ENCODE measurements around the gene SLA2.

Gene SLA2

GRCh38 chr20:36663031-36663430 lies 17.0 kb upstream of the SLA2 start:
- DNase-seq (ENCODE audit: low read depth), result no peak
- no peak for TF ChIP-seq CTCF (IDR thresholded peaks at IDR 0.05; ENCODE audit: insufficient read depth, low read depth, low read length, missing control alignments)
- H3K4me3 ChIP-seq (ENCODE audit: low read length), result no peak overlapping the region

GRCh38 chr20:36658300-36658699 lies 12.3 kb upstream of the SLA2 start:
- no peak for TF ChIP-seq CTCF (IDR thresholded peaks at IDR 0.05; ENCODE audit: insufficient read depth, low read depth, low read length, missing control alignments)
- DNase-seq (ENCODE audit: low read depth), result no peak
- H3K4me3 ChIP-seq (ENCODE audit: low read length), result no peak overlapping the region

- H3K4me3 ChIP-seq (ENCODE audit: low read length), result no peak overlapping the region
- DNase-seq (ENCODE audit: low read depth), result no peak
- TF ChIP-seq CTCF (IDR thresholded peaks at IDR 0.05; ENCODE audit: insufficient read depth, low read depth, low read length, missing control alignments), result no peak
Observed at GRCh38 chr20:36656733-36657132, 10.7 kb upstream of the SLA2 start.

GRCh38 chr20:36655004-36655403 lies 9.0 kb upstream of the SLA2 start:
- TF ChIP-seq CTCF (IDR thresholded peaks at IDR 0.05; ENCODE audit: insufficient read depth, low read depth, low read length, missing control alignments), result no peak
- no peak for DNase-seq (ENCODE audit: low read depth)
- H3K4me3 ChIP-seq (ENCODE audit: low read length), result no peak overlapping the region

- DNase-seq (ENCODE audit: low read depth), result no peak
- TF ChIP-seq CTCF (IDR thresholded peaks at IDR 0.05; ENCODE audit: insufficient read depth, low read depth, low read length, missing control alignments), result no peak
Observed at GRCh38 chr20:36654506-36654905, 8.5 kb upstream of the SLA2 start.

GRCh38 chr20:36653456-36653855 lies 7.5 kb upstream of the SLA2 start:
- no peak for DNase-seq (ENCODE audit: low read depth)
- no peak for TF ChIP-seq CTCF (IDR thresholded peaks at IDR 0.05; ENCODE audit: insufficient read depth, low read depth, low read length, missing control alignments)
- no peak overlapping the region for H3K4me3 ChIP-seq (ENCODE audit: low read length)

More at GRCh38 chr20:36654506-36654905, 8.5 kb upstream of the SLA2 start:
- H3K4me3 ChIP-seq (ENCODE audit: low read length), result no peak overlapping the region
